PC-9 (cell line): ENCODE data around the gene ST6GALNAC3.

ENCODE experiments used
- CTCF ChIP-seq: fragments of 200-600 bp; sonication (generic); conservative IDR thresholded peaks from 2 replicates; pipeline ENCODE4 v1.6.1; 2017; ENCODE audit warnings: mixed run types, antibody characterized with exemption, mild to moderate bottlenecking, moderate library complexity
- EZH2 ChIP-seq: fragments of 200-600 bp; sonication (generic); IDR thresholded peaks from 2 replicates; pipeline ENCODE4 v1.8.0; 2017; ENCODE audit warnings: antibody characterized with exemption, low read depth

- no peak for TF ChIP-seq CTCF
- no peak for TF ChIP-seq EZH2
Observed at GRCh38 chr1:76547916-76548315, 473.4 kb downstream of the ST6GALNAC3 start.
